Skin epidermis (tissue), 12 donors: ENCODE measurements around the gene ADK.
A peak's percentile ranks its signal among the peaks of the same experiment; 100 is the strongest.
"Not testable (repeated sequence)": the region's sequence is repeated elsewhere in the genome, so short reads cannot be mapped to it uniquely, and the experiment has no call there.

Source experiments
- H3K27ac ChIP-seq, 21 experiments: fragments of 200-600 bp; sonication (generic) in 11 of 21; one replicate each; pipeline ENCODE4 v1.5.0; 2020; ENCODE audit warnings: mild to moderate bottlenecking in 3 of 21, inconsistent platforms in 2 of 21, moderate library complexity in 2 of 21
- H3K4me3 ChIP-seq, 7 experiments: fragments of 200-600 bp; sonication (generic) in 2 of 7; one replicate each; pipeline ENCODE4 v1.5.0; 2020; ENCODE audit warnings: inconsistent platforms in 2 of 7, mild to moderate bottlenecking in 2 of 7, moderate library complexity in 1 of 7

The ADK gene

GRCh38 chr10:74177140-74177677 lies 26.2 kb downstream of the ADK start:
- peak overlapping the region; percentile 51 to 95 (median 90) for H3K27ac ChIP-seq
- H3K4me3 ChIP-seq, result peak overlapping the region; percentile 55 to 84 (median 79)

GRCh38 chr10:74178042-74178791 lies 27.2 kb downstream of the ADK start:
- Histone ChIP-seq H3K4me3 (peak overlapping the region in 2 of 7 experiments; percentile 81 to 84), H3K27ac (peak overlapping the region in 3 of 21 experiments; percentile 4 to 92 (median 91))

GRCh38 chr10:74179111-74179710 lies 28.2 kb downstream of the ADK start:
- peak overlapping the region in 1 of 21 experiments; percentile 4 for H3K27ac ChIP-seq
- no peak overlapping the region for H3K4me3 ChIP-seq

- Histone ChIP-seq H3K4me3 (no peak overlapping the region), H3K27ac (peak overlapping the region in 1 of 21 experiments; percentile 39)
Observed at GRCh38 chr10:74186678-74187077, 35.7 kb downstream of the ADK start.

GRCh38 chr10:74187237-74187636 lies 36.2 kb downstream of the ADK start:
- Histone ChIP-seq H3K4me3 (no peak overlapping the region), H3K27ac (peak overlapping the region in 3 of 21 experiments; percentile 12 to 39 (median 14))

- not testable (repeated sequence) for H3K4me3 ChIP-seq
- H3K27ac ChIP-seq, result peak overlapping the region in 2 of 21 experiments; percentile 87 to 88
Observed at GRCh38 chr10:74188617-74189016, 37.6 kb downstream of the ADK start.

- peak overlapping the region in 1 of 7 experiments; percentile 6 for H3K4me3 ChIP-seq
- H3K27ac ChIP-seq, result peak overlapping the region in 20 of 21 experiments; percentile 44 to 93 (median 80)
Observed at GRCh38 chr10:74189999-74190421, 39.0 kb downstream of the ADK start.

- peak overlapping the region in 1 of 7 experiments; percentile 6 for H3K4me3 ChIP-seq
- peak overlapping the region in 20 of 21 experiments; percentile 44 to 93 (median 80) for H3K27ac ChIP-seq
Observed at GRCh38 chr10:74190494-74190893, 39.5 kb downstream of the ADK start.

- Histone ChIP-seq H3K27ac (no peak overlapping the region), H3K4me3 (no peak overlapping the region)
Observed at GRCh38 chr10:74194545-74194944, 43.5 kb downstream of the ADK start.

GRCh38 chr10:74194999-74195398 lies 44.0 kb downstream of the ADK start:
- no peak overlapping the region for H3K27ac ChIP-seq
- H3K4me3 ChIP-seq, result no peak overlapping the region

- Histone ChIP-seq H3K4me3 (no peak overlapping the region), H3K27ac (no peak overlapping the region)
Observed at GRCh38 chr10:74199315-74199714, 48.3 kb downstream of the ADK start.

- Histone ChIP-seq H3K27ac (no peak overlapping the region), H3K4me3 (no peak overlapping the region)
Observed at GRCh38 chr10:74202356-74202755, 51.3 kb downstream of the ADK start.

GRCh38 chr10:74206746-74207145 lies 55.7 kb downstream of the ADK start:
- H3K27ac ChIP-seq, result peak overlapping the region in 10 of 21 experiments; percentile 48 to 69 (median 56)

GRCh38 chr10:74207691-74208480 lies 56.9 kb downstream of the ADK start:
- peak overlapping the region in 5 of 21 experiments; percentile 7 to 59 (median 37) for H3K27ac ChIP-seq
- no peak overlapping the region for H3K4me3 ChIP-seq

More at GRCh38 chr10:74206746-74207145, 55.7 kb downstream of the ADK start:
- no peak overlapping the region for H3K4me3 ChIP-seq

GRCh38 chr10:74208997-74209396 lies 58.0 kb downstream of the ADK start:
- Histone ChIP-seq H3K4me3 (no peak overlapping the region), H3K27ac (peak overlapping the region in 1 of 21 experiments; percentile 10)

GRCh38 chr10:74213019-74213418 lies 62.0 kb downstream of the ADK start:
- no peak overlapping the region for H3K4me3 ChIP-seq
- no peak overlapping the region for H3K27ac ChIP-seq

- H3K4me3 ChIP-seq, result no peak overlapping the region
- no peak overlapping the region for H3K27ac ChIP-seq
Observed at GRCh38 chr10:74213571-74214162, 62.6 kb downstream of the ADK start.

- H3K4me3 ChIP-seq, H3K27ac ChIP-seq: not testable (repeated sequence)
Observed at GRCh38 chr10:74217110-74217509, 66.1 kb downstream of the ADK start.

- H3K4me3 ChIP-seq, result not testable (repeated sequence)
Observed at GRCh38 chr10:74222467-74222866, 71.4 kb downstream of the ADK start.

More at GRCh38 chr10:74222467-74222866, 71.4 kb downstream of the ADK start:
- not testable (repeated sequence) for H3K27ac ChIP-seq
